Testis (tissue), 2 donors: ENCODE results near the gene CFH.

Experiments used
- POLR2A ChIP-seq: fragments of 450-650 bp; IDR thresholded peaks from one replicate; pipeline ENCODE4 v1.6.1; 2017; ENCODE audit warnings: antibody characterized with exemption, mild to moderate bottlenecking, moderate library complexity
- TF ChIP-seq, protein P1 (sequence below), 3 experiments: fragments of 450-650 bp in 2 of 3; fragments of 200-600 bp in 1 of 3; sonication (generic) in 1 of 3; IDR thresholded peaks; one replicate each; pipeline ENCODE4 v1.5.1; 2016 to 2019; ENCODE audit warnings: antibody characterized with exemption in 3 of 3, mild to moderate bottlenecking in 2 of 3, moderate library complexity in 1 of 3

- TF ChIP-seq, protein P1, sequence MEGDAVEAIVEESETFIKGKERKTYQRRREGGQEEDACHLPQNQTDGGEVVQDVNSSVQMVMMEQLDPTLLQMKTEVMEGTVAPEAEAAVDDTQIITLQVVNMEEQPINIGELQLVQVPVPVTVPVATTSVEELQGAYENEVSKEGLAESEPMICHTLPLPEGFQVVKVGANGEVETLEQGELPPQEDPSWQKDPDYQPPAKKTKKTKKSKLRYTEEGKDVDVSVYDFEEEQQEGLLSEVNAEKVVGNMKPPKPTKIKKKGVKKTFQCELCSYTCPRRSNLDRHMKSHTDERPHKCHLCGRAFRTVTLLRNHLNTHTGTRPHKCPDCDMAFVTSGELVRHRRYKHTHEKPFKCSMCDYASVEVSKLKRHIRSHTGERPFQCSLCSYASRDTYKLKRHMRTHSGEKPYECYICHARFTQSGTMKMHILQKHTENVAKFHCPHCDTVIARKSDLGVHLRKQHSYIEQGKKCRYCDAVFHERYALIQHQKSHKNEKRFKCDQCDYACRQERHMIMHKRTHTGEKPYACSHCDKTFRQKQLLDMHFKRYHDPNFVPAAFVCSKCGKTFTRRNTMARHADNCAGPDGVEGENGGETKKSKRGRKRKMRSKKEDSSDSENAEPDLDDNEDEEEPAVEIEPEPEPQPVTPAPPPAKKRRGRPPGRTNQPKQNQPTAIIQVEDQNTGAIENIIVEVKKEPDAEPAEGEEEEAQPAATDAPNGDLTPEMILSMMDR (IDR thresholded peaks at IDR 0.05), result no peak
- no peak for TF ChIP-seq POLR2A
Observed at GRCh38 chr1:196669693-196670092, 17.9 kb downstream of the CFH start.
